Transverse colon (tissue), 4 donors: ENCODE measurements around the gene GALNT2. TPM values are rescaled to one million over a fixed set of nuclear protein-coding genes. Genes with fewer than 3 reads are reported as not detected.

Experiments used
- DNase-seq: peaks from one replicate; pipeline ENCODE4 v3.0.0-alpha.2; 2019
- H3K27ac ChIP-seq, 4 donors: fragments of 200-600 bp; sonication (generic); 2 replicates each; pipeline ENCODE4 v1.5.1; 2016 to 2018; ENCODE audit warnings: inconsistent platforms in 4 of 4
- H3K27me3 ChIP-seq: fragments of 200-600 bp; sonication (generic); 2 replicates; pipeline ENCODE4 v1.5.1; 2017; ENCODE audit warnings: inconsistent platforms
- H3K36me3 ChIP-seq, 4 donors: fragments of 200-600 bp; sonication (generic); 2 replicates each; pipeline ENCODE4 v1.5.1; 2017 to 2019; ENCODE audit warnings: inconsistent platforms in 4 of 4
- H3K4me1 ChIP-seq, 4 donors: fragments of 200-600 bp; sonication (generic); 2 replicates each; pipeline ENCODE4 v1.5.1; 2017 to 2020; ENCODE audit warnings: inconsistent platforms in 4 of 4
- H3K4me3 ChIP-seq, 4 donors: fragments of 200-600 bp; sonication (generic); 1 replicate in 1 of 4; 2 replicates in 3 of 4; pipeline versions ENCODE4 v1.5.1 to v1.6.1; 2017 to 2019; ENCODE audit warnings: inconsistent platforms in 4 of 4
- H3K9me3 ChIP-seq, 2 donors: fragments of 200-600 bp; sonication (generic); 2 replicates each; pipeline ENCODE4 v1.5.1; 2017 to 2019; ENCODE audit warnings: inconsistent platforms in 2 of 2
- EP300 ChIP-seq: sonication (generic); formaldehyde crosslinking; IDR thresholded peaks from one replicate; pipeline ENCODE4 v1.6.1; 2017; ENCODE audit warnings: antibody characterized with exemption, low read depth
- POLR2A ChIP-seq: fragments of 450-650 bp; IDR thresholded peaks from one replicate; pipeline ENCODE4 v1.6.1; 2016; ENCODE audit warnings: antibody characterized with exemption, mild to moderate bottlenecking, moderate library complexity
- POLR2AphosphoS5 ChIP-seq, 3 donors: sonication (generic); formaldehyde crosslinking; IDR thresholded peaks; one replicate each; pipeline ENCODE4 v1.6.1; 2016; ENCODE audit warnings: antibody characterized with exemption in 3 of 3
- WGBS, 2 donors: methylation state at CpG; one replicate each; pipeline ENCODE4 v1.1.5; 2018; ENCODE audit warnings: low coverage in 1 of 2; 5-methylcytosine and 5-hydroxymethylcytosine counted together
- in situ Hi-C, 4 donors: fragments of 200-750 bp; cut with MboI; loops; one replicate each; pipeline versions ENCODE4 v1.15.0 to v1.15.1; 2017; ENCODE audit warnings: low sequenced_read_pairs in 3 of 4, low pct_ligation_motif_present in 1 of 4, low pct_unique_long_range_greater_than_20kb in 1 of 4
- intact Hi-C: fragments of 100-400 bp; cut with DNase I; formaldehyde crosslinking; loops from one replicate; pipeline ENCODE4 v1.15.1; 2023; ENCODE audit warnings: low total_unique reads
- total RNA-seq, 4 donors: library from RNA; depleted of rRNA; stranded (reverse); fragments of >200 nt; gene quantifications; one replicate each; pipeline ENCODE4 v1.1.0, GENCODE V29; 2016
- TF ChIP-seq, protein P1 (sequence below), 5 experiments: fragments of 200-600 bp in 3 of 5; fragments of 450-650 bp in 2 of 5; sonication (generic) in 3 of 5; IDR thresholded peaks; 1 replicate in 2 of 5; 2 replicates in 3 of 5; pipeline ENCODE4 v1.5.1; 2016 to 2017; ENCODE audit warnings: antibody characterized with exemption in 5 of 5, inconsistent platforms in 3 of 5, mild to moderate bottlenecking in 2 of 5, moderate library complexity in 1 of 5

The GALNT2 gene
- total RNA-seq, 4 donors from 2014 or later = 16.5 to 48.8 (median 36.8) TPM

DNA sequence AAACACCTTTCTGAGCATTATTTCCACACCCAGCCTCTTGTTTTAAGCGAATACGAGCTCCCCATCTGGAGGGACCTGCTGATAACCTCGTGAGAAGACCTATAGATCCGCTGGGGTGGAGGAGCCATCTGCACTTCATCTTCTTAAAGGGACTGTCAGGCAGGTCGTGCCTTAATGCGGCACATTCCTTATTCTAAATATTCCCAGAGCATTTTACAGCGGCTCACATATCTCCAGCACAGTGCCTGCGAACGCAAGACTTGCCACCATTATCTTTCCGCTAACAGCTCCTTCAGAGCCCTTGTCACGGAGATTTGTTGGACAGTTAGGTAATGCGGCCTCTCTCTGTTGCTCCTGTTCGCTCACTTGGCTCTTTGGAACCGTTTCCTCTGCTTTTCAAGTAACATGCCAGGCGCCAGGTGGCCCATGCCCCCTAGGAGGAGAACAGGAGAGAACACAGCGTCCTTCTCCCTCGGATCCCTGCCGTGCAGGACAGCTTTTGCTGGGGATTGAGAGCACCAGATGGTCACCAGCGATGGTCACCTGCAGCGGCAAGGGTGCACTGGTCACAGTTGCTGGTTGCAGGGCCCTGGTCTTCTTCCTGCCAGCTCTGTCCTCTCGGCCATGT, 196.6 kb downstream of the GALNT2 start:
- intact Hi-C loops = no loop called here
- H3K4me1 ChIP-seq = peaks cover 2 to 9% (median 3%) of the 10 kb centered on the region in 4 donors
- H3K4me3 ChIP-seq = no peak overlapping the region
- no peak overlapping the region for H3K27ac ChIP-seq
- WGBS, 2 donors = 91 to 94% methylated on average over 7 to 21 of the region's 21 CpGs
- TF ChIP-seq POLR2A = no peak
- TF ChIP-seq EP300 = no peak
- TF ChIP-seq POLR2AphosphoS5 (IDR thresholded peaks at IDR 0.05) = no peak
- DNase-seq = no peak
- H3K9me3 ChIP-seq = no peaks in the 10 kb centered on the region
- H3K36me3 ChIP-seq = peaks cover 0 to 37% (median 11%) of the 10 kb centered on the region in 4 donors
- in situ Hi-C loops = no loop called here
- no peaks in the 10 kb centered on the region for H3K27me3 ChIP-seq

DNA sequence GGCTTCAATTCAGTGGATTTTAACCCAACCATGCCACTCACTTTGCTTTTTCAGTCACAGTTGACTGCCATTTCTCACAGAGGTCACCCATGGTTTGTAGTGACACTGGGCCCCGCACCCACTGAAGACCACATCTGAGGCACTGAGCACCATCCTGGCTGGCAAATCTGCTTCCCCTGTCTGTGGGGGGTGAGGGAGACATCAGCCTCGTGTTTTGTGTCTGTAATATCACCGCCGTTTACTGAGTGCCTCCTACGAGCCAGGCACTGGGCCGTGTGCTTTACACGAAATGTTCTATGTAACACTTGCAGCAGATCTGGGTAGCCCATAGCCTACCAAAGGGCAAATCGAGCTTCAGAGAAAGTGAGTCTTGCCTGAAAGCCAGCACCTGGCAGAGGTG, 197.3 kb downstream of the GALNT2 start:
- TF ChIP-seq POLR2AphosphoS5 (IDR thresholded peaks at IDR 0.05) = no peak
- no peak for TF ChIP-seq EP300
- no peak for TF ChIP-seq POLR2A
- TF ChIP-seq, protein P1, sequence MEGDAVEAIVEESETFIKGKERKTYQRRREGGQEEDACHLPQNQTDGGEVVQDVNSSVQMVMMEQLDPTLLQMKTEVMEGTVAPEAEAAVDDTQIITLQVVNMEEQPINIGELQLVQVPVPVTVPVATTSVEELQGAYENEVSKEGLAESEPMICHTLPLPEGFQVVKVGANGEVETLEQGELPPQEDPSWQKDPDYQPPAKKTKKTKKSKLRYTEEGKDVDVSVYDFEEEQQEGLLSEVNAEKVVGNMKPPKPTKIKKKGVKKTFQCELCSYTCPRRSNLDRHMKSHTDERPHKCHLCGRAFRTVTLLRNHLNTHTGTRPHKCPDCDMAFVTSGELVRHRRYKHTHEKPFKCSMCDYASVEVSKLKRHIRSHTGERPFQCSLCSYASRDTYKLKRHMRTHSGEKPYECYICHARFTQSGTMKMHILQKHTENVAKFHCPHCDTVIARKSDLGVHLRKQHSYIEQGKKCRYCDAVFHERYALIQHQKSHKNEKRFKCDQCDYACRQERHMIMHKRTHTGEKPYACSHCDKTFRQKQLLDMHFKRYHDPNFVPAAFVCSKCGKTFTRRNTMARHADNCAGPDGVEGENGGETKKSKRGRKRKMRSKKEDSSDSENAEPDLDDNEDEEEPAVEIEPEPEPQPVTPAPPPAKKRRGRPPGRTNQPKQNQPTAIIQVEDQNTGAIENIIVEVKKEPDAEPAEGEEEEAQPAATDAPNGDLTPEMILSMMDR (IDR thresholded peaks at IDR 0.05) = no peak
- Histone ChIP-seq H3K9me3 (no peaks in the 10 kb centered on the region), H3K4me3 (no peak overlapping the region), H3K4me1 (peaks cover 3 to 14% (median 5%) of the 10 kb centered on the region in 4 donors), H3K36me3 (peaks cover 0 to 33% (median 10%) of the 10 kb centered on the region in 4 donors), H3K27me3 (no peaks in the 10 kb centered on the region), H3K27ac (no peak overlapping the region)
- DNase-seq = no peak
- WGBS, 2 donors = 91 to 100% methylated on average over 1 to 8 of the region's 8 CpGs
- in situ Hi-C loops (no loop called here), intact Hi-C loops (no loop called here)

DNA sequence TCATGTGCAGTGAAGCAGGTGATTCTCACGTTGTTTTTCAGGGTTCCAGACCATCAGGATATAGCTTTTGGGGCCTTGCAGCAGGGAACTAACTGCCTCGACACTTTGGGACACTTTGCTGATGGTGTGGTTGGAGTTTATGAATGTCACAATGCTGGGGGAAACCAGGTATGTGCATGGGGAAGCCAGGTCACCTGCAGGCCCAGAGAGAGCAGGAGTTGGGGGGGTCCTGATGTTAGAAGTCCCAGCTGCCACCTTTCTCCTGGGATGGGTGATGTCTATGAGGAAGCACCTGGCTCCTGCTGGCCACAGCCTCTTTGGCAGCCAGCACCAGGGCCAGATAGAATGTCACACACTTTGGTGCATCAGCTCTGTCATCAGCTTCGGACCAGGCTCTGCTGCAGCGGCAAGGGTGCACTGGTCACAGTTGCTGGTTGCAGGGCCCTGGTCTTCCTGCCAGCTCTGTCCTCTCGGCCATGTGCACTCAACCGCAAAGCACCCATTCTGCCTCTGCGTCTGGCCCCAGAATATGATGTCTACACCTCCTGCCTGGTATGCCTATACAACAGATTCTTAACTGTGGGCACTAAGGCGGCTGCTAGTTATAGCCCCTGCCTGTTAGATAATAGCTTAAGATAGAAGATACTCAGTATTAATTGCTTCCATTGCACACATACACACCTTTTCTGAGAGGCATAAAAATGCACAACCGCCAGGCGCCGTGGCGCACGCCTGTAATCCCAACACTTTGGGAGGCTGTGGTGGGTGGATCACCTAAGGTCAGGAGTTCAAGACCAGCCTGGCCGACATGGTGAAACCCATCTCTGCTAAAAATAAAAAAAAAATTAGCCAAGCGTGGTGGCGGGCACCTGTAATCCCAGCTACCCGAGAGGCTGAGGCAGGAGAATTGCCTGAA, 198.4 kb downstream of the GALNT2 start:
- DNase-seq = no peak
- peaks cover 7 to 25% (median 12%) of the 10 kb centered on the region in 4 donors for H3K4me1 ChIP-seq
- intact Hi-C loops (no loop called here), in situ Hi-C loops (no loop called here)
- H3K27me3 ChIP-seq = no peaks in the 10 kb centered on the region
- no peak overlapping the region for H3K4me3 ChIP-seq
- no peak for TF ChIP-seq EP300
- no peak for TF ChIP-seq POLR2AphosphoS5 (IDR thresholded peaks at IDR 0.05)
- TF ChIP-seq, protein P1 (IDR thresholded peaks at IDR 0.05) = no peak
- TF ChIP-seq POLR2A = no peak
- H3K36me3 ChIP-seq = peaks cover 0 to 33% (median 9%) of the 10 kb centered on the region in 4 donors
- H3K27ac ChIP-seq = no peak overlapping the region
- no peaks in the 10 kb centered on the region for H3K9me3 ChIP-seq
- WGBS, 2 donors = 91 to 93% methylated on average over 6 to 17 of the region's 17 CpGs

DNA sequence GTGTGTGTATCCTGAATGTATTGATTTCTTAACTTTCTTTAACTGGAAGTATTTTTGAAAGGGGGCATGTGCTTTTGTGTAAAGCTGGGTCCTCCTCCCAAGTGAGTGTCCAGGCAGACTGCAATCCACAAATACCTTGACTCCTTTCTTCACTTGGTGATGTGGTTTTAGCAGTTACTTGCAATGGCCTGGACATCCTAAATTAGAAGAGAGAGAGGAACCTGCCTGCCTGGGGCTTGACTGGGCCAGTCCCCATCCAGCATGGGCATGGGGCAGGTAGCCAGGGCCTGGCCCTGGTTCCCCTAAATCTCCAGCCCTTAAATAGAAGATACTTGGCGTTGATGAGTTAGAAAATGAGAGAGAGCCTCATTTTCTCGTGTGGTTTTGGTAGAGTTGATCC, 199.4 kb downstream of the GALNT2 start:
- Histone ChIP-seq H3K4me3 (no peak overlapping the region), H3K9me3 (no peaks in the 10 kb centered on the region), H3K36me3 (peaks cover 0 to 33% (median 9%) of the 10 kb centered on the region in 4 donors), H3K27ac (no peak overlapping the region), H3K4me1 (peaks cover 10 to 31% (median 16%) of the 10 kb centered on the region in 4 donors), H3K27me3 (no peaks in the 10 kb centered on the region)
- no peak for DNase-seq
- TF ChIP-seq EP300 = no peak
- TF ChIP-seq, protein P1 (IDR thresholded peaks at IDR 0.05) = no peak
- no peak for TF ChIP-seq POLR2AphosphoS5 (IDR thresholded peaks at IDR 0.05)
- no peak for TF ChIP-seq POLR2A
- intact Hi-C loops = no loop called here
- in situ Hi-C loops = no loop called here
- WGBS, 2 donors = 59 to 60% methylated on average over 1 to 2 of the region's 2 CpGs
